Parathyroid adenoma (tissue), 2 donors: ENCODE measurements around the gene WIZ.
"Not testable (repeated sequence)": the region's sequence is repeated elsewhere in the genome, so short reads cannot be mapped to it uniquely, and the experiment has no call there.

Experiments
- H2AFZ ChIP-seq: fragments of 300-600 bp; sonication (generic); one replicate; pipeline ENCODE4 v1.7.0; 2017; ENCODE audit warnings: antibody characterized with exemption, mild to moderate bottlenecking
- H3K27ac ChIP-seq: fragments of 300-600 bp; sonication (generic); one replicate; pipeline ENCODE4 v1.7.0; 2017
- H3K27me3 ChIP-seq: fragments of 300-600 bp; sonication (generic); one replicate; pipeline ENCODE4 v1.7.0; 2017; ENCODE audit warnings: low read length; ENCODE audit not compliant: control insufficient read depth, insufficient read depth
- H3K36me3 ChIP-seq: fragments of 300-600 bp; sonication (generic); one replicate; pipeline ENCODE4 v1.7.0; 2017; ENCODE audit warnings: low read length; ENCODE audit not compliant: control insufficient read depth, insufficient read depth
- H3K4me1 ChIP-seq: fragments of 300-600 bp; sonication (generic); one replicate; pipeline ENCODE4 v1.7.0; 2017; ENCODE audit warnings: control low read depth
- H3K4me2 ChIP-seq: fragments of 300-600 bp; sonication (generic); one replicate; pipeline ENCODE4 v1.7.0; 2017; ENCODE audit warnings: low read length
- H3K4me3 ChIP-seq: fragments of 300-600 bp; sonication (generic); one replicate; pipeline ENCODE4 v1.7.0; 2017; ENCODE audit warnings: low read depth, low read length
- H3K79me2 ChIP-seq: fragments of 300-600 bp; sonication (generic); one replicate; pipeline ENCODE4 v1.7.0; 2017; ENCODE audit warnings: control low read depth
- H3K9ac ChIP-seq: fragments of 300-600 bp; sonication (generic); one replicate; pipeline ENCODE4 v1.7.0; 2017; ENCODE audit warnings: mild to moderate bottlenecking
- H3K9me3 ChIP-seq: fragments of 300-600 bp; sonication (generic); one replicate; pipeline ENCODE4 v1.7.0; 2017; ENCODE audit warnings: low read length; ENCODE audit not compliant: control insufficient read depth
- CTCF ChIP-seq: fragments of 300-600 bp; sonication (generic); IDR thresholded peaks from one replicate; pipeline ENCODE4 v1.7.0; 2017; ENCODE audit warnings: antibody characterized with exemption, mild to moderate bottlenecking
- donor health status: primary hyperparathyroidism.

WIZ gene

DNA sequence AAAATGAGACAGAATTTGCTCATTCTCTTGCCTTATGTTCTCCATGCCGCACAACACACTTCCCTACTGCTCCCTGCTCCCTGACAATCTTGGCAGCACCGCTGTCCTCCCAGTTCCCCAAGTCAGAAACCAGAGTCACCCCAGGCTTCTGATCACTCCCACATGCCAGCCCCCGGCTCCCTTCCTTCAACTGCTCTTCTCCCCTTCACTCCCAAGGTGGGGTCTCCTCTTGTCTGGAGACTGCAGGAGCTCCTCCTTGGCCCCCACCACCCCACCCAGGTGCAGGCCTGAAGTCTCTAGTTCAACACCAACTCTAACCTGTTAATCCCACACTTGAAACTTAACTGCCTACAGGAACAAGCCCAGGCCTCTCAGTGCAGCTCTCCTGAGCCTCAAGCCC lies 53.3 kb downstream of the WIZ start:
- no peak overlapping the region for H3K27ac ChIP-seq
- peaks cover 11% of the 10 kb centered on the region for H3K4me1 ChIP-seq
- H3K36me3 ChIP-seq: no peaks in the 10 kb centered on the region
- no peak overlapping the region for H3K4me3 ChIP-seq
- H2AFZ ChIP-seq: no peak overlapping the region
- H3K9ac ChIP-seq: no peak overlapping the region
- no peak overlapping the region for H3K4me2 ChIP-seq
- peaks cover 27% of the 10 kb centered on the region for H3K79me2 ChIP-seq
- H3K9me3 ChIP-seq: no peaks in the 10 kb centered on the region
- no peak for TF ChIP-seq CTCF
- H3K27me3 ChIP-seq: no peaks in the 10 kb centered on the region

- H3K9ac ChIP-seq, H3K36me3 ChIP-seq, H3K4me3 ChIP-seq, H3K4me2 ChIP-seq, H3K9me3 ChIP-seq, H3K27me3 ChIP-seq, H2AFZ ChIP-seq: not testable (repeated sequence)
- peaks cover 19% of the 10 kb centered on the region for H3K79me2 ChIP-seq
- peaks cover 11% of the 10 kb centered on the region for H3K4me1 ChIP-seq
- H3K27ac ChIP-seq: peak overlapping the region; percentile 40
These were observed 54.5 kb downstream of the WIZ start for GRCh38 chr19:15395251-15395650.

GRCh38 chr19:15394426-15394825 lies 55.3 kb downstream of the WIZ start:
- no peak overlapping the region for H3K9ac ChIP-seq
- H3K79me2 ChIP-seq: peaks cover 18% of the 10 kb centered on the region
- peak overlapping the region; percentile 40 for H3K27ac ChIP-seq
- H3K4me2 ChIP-seq: no peak overlapping the region
- no peak overlapping the region for H3K4me3 ChIP-seq
- no peak overlapping the region for H2AFZ ChIP-seq
- peaks cover 11% of the 10 kb centered on the region for H3K4me1 ChIP-seq
- no peaks in the 10 kb centered on the region for H3K9me3 ChIP-seq
- TF ChIP-seq CTCF: no peak
- no peaks in the 10 kb centered on the region for H3K36me3 ChIP-seq
- H3K27me3 ChIP-seq: no peaks in the 10 kb centered on the region

GRCh38 chr19:15393963-15394362 lies 55.8 kb downstream of the WIZ start:
- H3K4me1 ChIP-seq: peaks cover 11% of the 10 kb centered on the region
- H3K4me3 ChIP-seq: no peak overlapping the region
- peak overlapping the region; percentile 40 for H3K27ac ChIP-seq
- H3K27me3 ChIP-seq: no peaks in the 10 kb centered on the region
- TF ChIP-seq CTCF: no peak
- H3K9me3 ChIP-seq: no peaks in the 10 kb centered on the region
- H2AFZ ChIP-seq: no peak overlapping the region
- no peak overlapping the region for H3K9ac ChIP-seq
- H3K36me3 ChIP-seq: no peaks in the 10 kb centered on the region
- H3K4me2 ChIP-seq: no peak overlapping the region
- peaks cover 21% of the 10 kb centered on the region for H3K79me2 ChIP-seq

GRCh38 chr19:15390814-15391213 lies 58.9 kb downstream of the WIZ start:
- Histone ChIP-seq H3K36me3 (no peaks in the 10 kb centered on the region), H3K79me2 (peaks cover 40% of the 10 kb centered on the region)
- no peak for TF ChIP-seq CTCF

More at GRCh38 chr19:15390814-15391213, 58.9 kb downstream of the WIZ start:
- no peak overlapping the region for H3K27ac ChIP-seq
- H3K27me3 ChIP-seq: no peaks in the 10 kb centered on the region
- peaks cover 22% of the 10 kb centered on the region for H3K4me1 ChIP-seq
- H3K9me3 ChIP-seq: no peaks in the 10 kb centered on the region
- H2AFZ ChIP-seq: no peak overlapping the region
- H3K9ac ChIP-seq: no peak overlapping the region
- no peak overlapping the region for H3K4me2 ChIP-seq
- no peak overlapping the region for H3K4me3 ChIP-seq
